Activated T-cell treated with anti-CD3 and anti-CD28 coated beads, Interleukin-2, amount 50 U/mL, for 4 hours (primary cell): ENCODE data around the gene IFITM5. TPM values are rescaled to one million over a fixed set of nuclear protein-coding genes. Genes with fewer than 3 reads are reported as not detected.
A peak's percentile ranks its signal among the peaks of the same experiment; 100 is the strongest.
"Not testable (repeated sequence)": the region's sequence is repeated elsewhere in the genome, so short reads cannot be mapped to it uniquely, and the experiment has no call there.

Source experiments
- ATAC-seq, 2 donors: fragments of 200-7000 bp; cut with Tn5 transposase; one replicate each; pipeline ENCODE4 v1.10.0; 2021
- DNase-seq: peaks from one replicate; pipeline ENCODE4 v3.0.0-alpha.2; 2020
- H3K27me3 Mint-ChIP-seq: one replicate; pipeline ENCODE4 v1.8.0; 2021; ENCODE audit warnings: low read depth, mixed read lengths
- H3K36me3 Mint-ChIP-seq: one replicate; pipeline ENCODE4 v1.8.0; 2022; ENCODE audit warnings: mixed read lengths; ENCODE audit not compliant: insufficient read depth
- H3K4me1 Mint-ChIP-seq: one replicate; pipeline ENCODE4 v1.8.0; 2021; ENCODE audit warnings: low read depth, mixed read lengths
- H3K4me3 Mint-ChIP-seq: one replicate; pipeline ENCODE4 v1.8.0; 2021; ENCODE audit warnings: mild to moderate bottlenecking, moderate library complexity, mixed read lengths
- H3K9me3 Mint-ChIP-seq: one replicate; pipeline ENCODE4 v1.8.0; 2021; ENCODE audit warnings: mixed read lengths
- total RNA-seq, 3 donors: library from RNA; stranded (reverse); gene quantifications; one replicate each; pipeline ENCODE4 v1.2.1, GENCODE V29; 2021

The IFITM5 gene
- total RNA-seq, 3 donors from 2014 or later = not detected

GRCh38 chr11:288478-289397 lies 10.6 kb downstream of the IFITM5 start, which contains the start of gene PGGHG:
Gene PGGHG (plus strand): TSS chr11:289126. CDS start chr11:289817, 691 bp downstream.
- Mint-ChIP-seq H3K27me3 (no peaks in the 10 kb centered on the region), H3K36me3 (no peaks in the 10 kb centered on the region), H3K4me3 (peak within 1 kb of the TSS; percentile 96), H3K4me1 (peaks cover 27% of the 10 kb centered on the region), H3K9me3 (no peaks in the 10 kb centered on the region)
- ATAC-seq (peak; percentile 20 to 33), DNase-seq (peak; percentile 50)

GRCh38 chr11:287821-288477 lies 11.4 kb downstream of the IFITM5 start:
- peaks cover 32% of the 10 kb centered on the region for H3K4me1 Mint-ChIP-seq
- peak; percentile 29 for ATAC-seq

DNA sequence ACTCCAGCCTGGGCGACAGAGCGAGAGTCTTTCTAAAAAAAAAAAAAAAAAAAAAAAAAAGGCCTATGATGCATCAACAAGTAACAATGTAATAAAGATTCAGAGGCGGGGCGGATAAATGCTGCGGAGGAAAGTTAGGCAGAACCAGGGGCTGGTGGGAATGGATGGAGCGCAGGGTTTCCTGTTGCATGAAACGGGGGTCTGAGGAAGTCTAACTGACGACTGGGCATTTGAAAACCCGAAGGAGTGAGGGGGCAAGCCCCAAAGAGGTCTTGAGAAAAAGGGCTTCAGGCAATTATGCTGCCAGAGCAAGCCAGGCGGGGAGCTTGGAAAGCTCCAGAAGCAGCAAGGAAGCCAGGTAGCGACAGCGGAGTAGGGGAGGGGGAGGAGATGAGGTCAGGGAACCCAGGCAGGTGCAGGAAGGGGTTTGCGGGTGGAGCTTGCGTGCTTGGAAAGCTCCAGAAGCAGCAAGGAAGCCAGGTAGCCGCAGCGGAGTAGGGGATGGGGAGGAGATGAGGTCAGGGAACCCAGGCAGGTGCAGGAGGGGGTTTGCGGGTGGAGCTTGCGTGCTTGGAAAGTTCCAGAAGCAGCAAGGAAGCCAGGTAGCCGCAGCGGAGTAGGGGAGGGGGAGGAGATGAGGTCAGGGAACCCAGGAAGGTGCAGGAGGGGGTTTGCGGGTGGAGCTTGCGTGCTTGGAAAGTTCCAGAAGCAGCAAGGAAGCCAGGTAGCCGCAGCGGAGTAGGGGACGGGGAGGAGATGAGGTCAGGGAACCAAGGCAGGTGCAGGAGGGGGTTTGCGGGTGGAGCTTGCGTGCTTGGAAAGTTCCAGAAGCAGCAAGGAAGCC lies 12.1 kb downstream of the IFITM5 start:
- not testable (repeated sequence) for H3K27me3 Mint-ChIP-seq, ATAC-seq, H3K9me3 Mint-ChIP-seq, H3K36me3 Mint-ChIP-seq
- peak; percentile 56 for DNase-seq
- Mint-ChIP-seq H3K4me3 (peak overlapping the region; percentile 96), H3K4me1 (peaks cover 39% of the 10 kb centered on the region)

More at GRCh38 chr11:287821-288477, 11.4 kb downstream of the IFITM5 start:
- Mint-ChIP-seq H3K36me3 (no peaks in the 10 kb centered on the region), H3K9me3 (no peaks in the 10 kb centered on the region), H3K4me3 (peak overlapping the region; percentile 96), H3K27me3 (peaks cover 1% of the 10 kb centered on the region)
- DNase-seq = peak; percentile 55

GRCh38 chr11:285894-286220 lies 13.5 kb downstream of the IFITM5 start:
- Mint-ChIP-seq H3K9me3 (no peaks in the 10 kb centered on the region), H3K4me3 (no peak overlapping the region), H3K36me3 (no peaks in the 10 kb centered on the region), H3K4me1 (peaks cover 51% of the 10 kb centered on the region), H3K27me3 (peaks cover 14% of the 10 kb centered on the region)
- DNase-seq = no peak
- ATAC-seq = no peak

GRCh38 chr11:285021-285893 lies 14.1 kb downstream of the IFITM5 start:
- H3K27me3 Mint-ChIP-seq = peaks cover 16% of the 10 kb centered on the region
- no peaks in the 10 kb centered on the region for H3K9me3 Mint-ChIP-seq
- H3K4me1 Mint-ChIP-seq = peaks cover 53% of the 10 kb centered on the region
- ATAC-seq = no peak
- no peak overlapping the region for H3K4me3 Mint-ChIP-seq
- DNase-seq = no peak
- H3K36me3 Mint-ChIP-seq = no peaks in the 10 kb centered on the region

- Mint-ChIP-seq H3K27me3 (peaks cover 18% of the 10 kb centered on the region), H3K4me1 (peaks cover 48% of the 10 kb centered on the region), H3K4me3 (no peak overlapping the region), H3K36me3 (no peaks in the 10 kb centered on the region), H3K9me3 (no peaks in the 10 kb centered on the region)
- ATAC-seq (no peak), DNase-seq (no peak)
Measured at GRCh38 chr11:284105-285020, 15.0 kb downstream of the IFITM5 start.

DNA sequence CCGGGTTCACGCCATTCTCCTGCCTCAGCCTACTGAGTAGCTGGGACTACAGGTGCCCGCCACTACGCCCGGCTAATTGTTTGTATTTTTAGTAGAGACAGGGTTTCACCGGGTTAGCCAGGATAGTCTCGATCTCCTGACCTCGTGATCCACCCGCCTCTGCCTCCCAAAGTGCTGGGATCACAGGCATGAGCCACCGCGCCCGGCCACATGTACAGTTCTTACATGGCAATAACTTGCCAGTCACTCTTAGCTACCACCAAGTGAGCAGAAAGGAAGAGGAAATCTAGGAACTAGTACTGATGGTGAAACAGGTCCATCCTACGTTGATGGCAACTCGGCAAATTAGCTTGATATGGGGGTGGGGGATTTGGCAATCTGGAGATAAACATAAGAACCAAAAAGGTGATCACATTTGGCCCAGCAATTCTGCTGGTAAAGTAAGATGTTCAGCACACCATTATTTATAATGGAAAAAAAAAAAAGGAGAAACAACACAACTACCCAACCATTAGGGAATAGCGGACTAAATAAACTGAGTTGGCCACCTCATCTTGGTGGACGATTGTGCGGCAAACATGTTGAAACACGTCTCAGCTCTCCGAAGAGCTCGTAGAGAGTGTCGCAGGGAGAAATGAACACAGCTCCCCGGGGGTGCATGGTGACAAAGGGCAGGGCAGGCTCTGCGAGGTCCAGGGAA lies 15.8 kb downstream of the IFITM5 start:
- Mint-ChIP-seq H3K36me3 (no peaks in the 10 kb centered on the region), H3K4me3 (no peak overlapping the region), H3K27me3 (peaks cover 21% of the 10 kb centered on the region), H3K4me1 (peaks cover 51% of the 10 kb centered on the region), H3K9me3 (no peaks in the 10 kb centered on the region)
- ATAC-seq = no peak
- no peak for DNase-seq

- ATAC-seq = no peak
- H3K27me3 Mint-ChIP-seq = peaks cover 21% of the 10 kb centered on the region
- no peaks in the 10 kb centered on the region for H3K36me3 Mint-ChIP-seq
- no peak for DNase-seq
- H3K9me3 Mint-ChIP-seq = no peaks in the 10 kb centered on the region
- peaks cover 53% of the 10 kb centered on the region for H3K4me1 Mint-ChIP-seq
- H3K4me3 Mint-ChIP-seq = peak overlapping the region; percentile 29
Measured at GRCh38 chr11:282630-283360, 16.5 kb downstream of the IFITM5 start.

DNA sequence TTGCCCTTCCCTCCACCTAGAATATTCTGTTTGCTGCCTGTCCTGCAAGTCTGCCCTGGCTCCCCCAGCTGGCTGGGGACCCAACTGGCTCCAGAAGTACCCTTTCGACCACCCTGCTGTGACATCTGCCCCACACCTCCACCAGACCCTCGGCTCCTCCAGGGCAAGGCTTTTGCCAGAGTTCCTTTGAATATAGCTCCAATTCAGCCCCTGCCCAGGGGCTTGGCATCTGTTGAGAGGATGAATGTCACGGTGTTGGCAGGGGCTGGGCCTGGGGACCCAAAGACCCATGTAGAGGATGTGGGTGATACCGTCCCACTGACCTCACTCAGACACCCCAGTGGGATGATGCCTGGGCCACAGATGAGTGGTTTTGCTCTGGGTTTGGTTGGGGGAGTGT lies 17.2 kb downstream of the IFITM5 start:
- DNase-seq = no peak
- ATAC-seq = no peak
- H3K27me3 Mint-ChIP-seq = peaks cover 21% of the 10 kb centered on the region

GRCh38 chr11:281486-282161 lies 17.7 kb downstream of the IFITM5 start:
- Mint-ChIP-seq H3K4me3 (peak overlapping the region; percentile 73), H3K4me1 (peaks cover 51% of the 10 kb centered on the region), H3K36me3 (no peaks in the 10 kb centered on the region), H3K27me3 (peaks cover 21% of the 10 kb centered on the region), H3K9me3 (peaks cover 6% of the 10 kb centered on the region)
- peak; percentile 5 to 8 for ATAC-seq
- DNase-seq = no peak

More for the DNA sequence above, 17.2 kb downstream of the IFITM5 start:
- Mint-ChIP-seq H3K9me3 (peaks cover 2% of the 10 kb centered on the region), H3K36me3 (no peaks in the 10 kb centered on the region), H3K4me3 (peak overlapping the region; percentile 29), H3K4me1 (peaks cover 54% of the 10 kb centered on the region)

DNA sequence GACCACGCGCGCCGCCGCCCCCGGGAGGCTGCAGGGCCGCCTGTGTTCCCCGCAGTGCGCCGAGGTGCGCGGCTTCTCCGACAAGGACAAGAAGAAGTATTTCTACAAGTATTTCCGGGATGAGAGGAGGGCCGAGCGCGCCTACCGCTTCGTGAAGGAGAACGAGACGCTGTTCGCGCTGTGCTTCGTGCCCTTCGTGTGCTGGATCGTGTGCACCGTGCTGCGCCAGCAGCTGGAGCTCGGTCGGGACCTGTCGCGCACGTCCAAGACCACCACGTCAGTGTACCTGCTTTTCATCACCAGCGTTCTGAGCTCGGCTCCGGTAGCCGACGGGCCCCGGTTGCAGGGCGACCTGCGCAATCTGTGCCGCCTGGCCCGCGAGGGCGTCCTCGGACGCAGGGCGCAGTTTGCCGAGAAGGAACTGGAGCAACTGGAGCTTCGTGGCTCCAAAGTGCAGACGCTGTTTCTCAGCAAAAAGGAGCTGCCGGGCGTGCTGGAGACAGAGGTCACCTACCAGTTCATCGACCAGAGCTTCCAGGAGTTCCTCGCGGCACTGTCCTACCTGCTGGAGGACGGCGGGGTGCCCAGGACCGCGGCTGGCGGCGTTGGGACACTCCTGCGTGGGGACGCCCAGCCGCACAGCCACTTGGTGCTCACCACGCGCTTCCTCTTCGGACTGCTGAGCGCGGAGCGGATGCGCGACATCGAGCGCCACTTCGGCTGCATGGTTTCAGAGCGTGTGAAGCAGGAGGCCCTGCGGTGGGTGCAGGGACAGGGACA lies 18.4 kb downstream of the IFITM5 start:
- Mint-ChIP-seq H3K4me3 (peak overlapping the region; percentile 73), H3K27me3 (peaks cover 21% of the 10 kb centered on the region), H3K36me3 (no peaks in the 10 kb centered on the region), H3K9me3 (peaks cover 12% of the 10 kb centered on the region), H3K4me1 (peaks cover 47% of the 10 kb centered on the region)
- DNase-seq (no peak), ATAC-seq (peak; percentile 20 to 34)
